Activated CD8-positive, alpha-beta T cell treated with anti-CD3 and anti-CD28 coated beads for 36 hours (primary cell): ENCODE measurements around the gene FBH1. TPM values are rescaled to one million over a fixed set of nuclear protein-coding genes. Genes with fewer than 3 reads are reported as not detected.
"Not testable (repeated sequence)": the region's sequence is repeated elsewhere in the genome, so short reads cannot be mapped to it uniquely, and the experiment has no call there.

ENCODE experiments used
- ATAC-seq: fragments of 200-7000 bp; cut with Tn5 transposase; one replicate; pipeline ENCODE4 v1.10.0; 2021; ENCODE audit warnings: mild to moderate bottlenecking, moderate library complexity
- CTCF ChIA-PET: fragments of 350-600 bp; sonication (Branson Sonifier 250); formaldehyde crosslinking; loops from one replicate; lab custom pipeline; 2021; ENCODE audit warnings: antibody characterized with exemption; lab: Charles Lee
- POLR2A ChIA-PET: fragments of 350-600 bp; sonication (Branson Sonifier 250); formaldehyde crosslinking; loops from one replicate; lab custom pipeline; 2021; ENCODE audit warnings: antibody characterized with exemption; lab: Charles Lee
- DNase-seq: peaks from one replicate; pipeline ENCODE4 v3.0.0-alpha.2; 2020
- H3K27ac Mint-ChIP-seq: one replicate; pipeline ENCODE4 v1.8.0; 2021; ENCODE audit warnings: mild to moderate bottlenecking, mixed read lengths
- H3K27me3 Mint-ChIP-seq: one replicate; pipeline ENCODE4 v1.8.0; 2021; ENCODE audit warnings: mixed read lengths
- H3K36me3 Mint-ChIP-seq: one replicate; pipeline ENCODE4 v1.8.0; 2021; ENCODE audit warnings: low read depth, mixed read lengths
- H3K4me1 Mint-ChIP-seq: one replicate; pipeline ENCODE4 v1.8.0; 2021; ENCODE audit warnings: low read depth, mixed read lengths
- H3K4me3 Mint-ChIP-seq: one replicate; pipeline ENCODE4 v1.8.0; 2021; ENCODE audit warnings: mild to moderate bottlenecking, moderate library complexity, mixed read lengths
- H3K9me3 Mint-ChIP-seq: one replicate; pipeline ENCODE4 v1.8.0; 2021; ENCODE audit warnings: mixed read lengths
- CTCF ChIP-seq: fragments of 200-600 bp; IDR thresholded peaks from one replicate; pipeline ENCODE4 v1.8.0; 2022; ENCODE audit warnings: antibody characterized with exemption, mild to moderate bottlenecking
- intact Hi-C: fragments of 100-400 bp; cut with micrococcal nuclease; formaldehyde crosslinking; loops from one replicate; pipeline ENCODE4 v1.10.0; 2022
- total RNA-seq, 2 experiments: library from RNA; stranded (reverse); gene quantifications; one replicate each; pipeline ENCODE4 v1.2.3, GENCODE V29; 2021

The FBH1 gene
- total RNA-seq, 2 experiments from 2014 or later, result 47.2 to 51.3 TPM

GRCh38 chr10:5902511-5903274, 12.7 kb downstream of the FBH1 start:
- no peak overlapping the region for H3K27ac Mint-ChIP-seq
- ChIA-PET POLR2A (no interaction called here), CTCF (interaction anchor here (1.7 kb wide), 1 partner anchor 8 kb away, joined by 6 read pairs; no protein-coding TSS in a partner anchor)
- ATAC-seq (no peak), DNase-seq (no peak)
- peaks cover 33% of the 10 kb centered on the region for H3K36me3 Mint-ChIP-seq
- no peaks in the 10 kb centered on the region for H3K27me3 Mint-ChIP-seq
- H3K4me1 Mint-ChIP-seq, result peaks cover 17% of the 10 kb centered on the region
- H3K9me3 Mint-ChIP-seq, result peaks cover 4% of the 10 kb centered on the region
- TF ChIP-seq CTCF, result no peak
- intact Hi-C loops, result no loop called here
- H3K4me3 Mint-ChIP-seq, result no peak overlapping the region

GRCh38 chr10:5903563-5903962, 13.5 kb downstream of the FBH1 start:
- intact Hi-C loops, result no loop called here
- Mint-ChIP-seq H3K4me1 (peaks cover 19% of the 10 kb centered on the region), H3K9me3 (no peaks in the 10 kb centered on the region), H3K36me3 (peaks cover 29% of the 10 kb centered on the region), H3K27ac (no peak overlapping the region), H3K27me3 (no peaks in the 10 kb centered on the region), H3K4me3 (no peak overlapping the region)
- ChIA-PET POLR2A (no interaction called here), CTCF (interaction anchor here (1.7 kb wide), 1 partner anchor 9 kb away, joined by 6 read pairs; no protein-coding TSS in a partner anchor)
- DNase-seq (no peak), ATAC-seq (no peak)
- no peak for TF ChIP-seq CTCF

GRCh38 chr10:5904227-5904626, 14.2 kb downstream of the FBH1 start:
- Mint-ChIP-seq H3K4me3 (no peak overlapping the region), H3K4me1 (peaks cover 19% of the 10 kb centered on the region), H3K27ac (peak overlapping the region; percentile 75), H3K36me3 (peaks cover 32% of the 10 kb centered on the region), H3K9me3 (no peaks in the 10 kb centered on the region), H3K27me3 (no peaks in the 10 kb centered on the region)
- ATAC-seq (no peak), DNase-seq (no peak)
- no peak for TF ChIP-seq CTCF
- ChIA-PET POLR2A (no interaction called here), CTCF (interaction anchor here (1.7 kb wide), 1 partner anchor 10 kb away, joined by 6 read pairs; no protein-coding TSS in a partner anchor)
- intact Hi-C loops, result no loop called here

GRCh38 chr10:5905854-5906507, 15.9 kb downstream of the FBH1 start:
- Mint-ChIP-seq H3K4me1 (peaks cover 19% of the 10 kb centered on the region), H3K9me3 (no peaks in the 10 kb centered on the region), H3K36me3 (peaks cover 41% of the 10 kb centered on the region), H3K27ac (no peak overlapping the region), H3K4me3 (no peak overlapping the region), H3K27me3 (no peaks in the 10 kb centered on the region)
- POLR2A ChIA-PET, result no interaction called here
- intact Hi-C loops, result no loop called here
- DNase-seq, result no peak
- CTCF ChIA-PET, result no interaction called here
- no peak for ATAC-seq
- TF ChIP-seq CTCF, result no peak

- H3K4me1 Mint-ChIP-seq, result peaks cover 19% of the 10 kb centered on the region
- DNase-seq, result no peak
- H3K36me3 Mint-ChIP-seq, result peaks cover 43% of the 10 kb centered on the region
- no peaks in the 10 kb centered on the region for H3K27me3 Mint-ChIP-seq
- H3K27ac Mint-ChIP-seq, result no peak overlapping the region
- intact Hi-C loops, result no loop called here
- TF ChIP-seq CTCF, result no peak
- CTCF ChIA-PET, result no interaction called here
- no peaks in the 10 kb centered on the region for H3K9me3 Mint-ChIP-seq
- no peak overlapping the region for H3K4me3 Mint-ChIP-seq
- POLR2A ChIA-PET, result interaction anchor here (0.7 kb wide), 1 partner anchor 829 kb away, joined by 3 read pairs; no protein-coding TSS in a partner anchor
- no peak for ATAC-seq
Observed at GRCh38 chr10:5906651-5907050, 16.6 kb downstream of the FBH1 start.

- CTCF ChIA-PET, H3K27ac Mint-ChIP-seq, POLR2A ChIA-PET, DNase-seq, H3K9me3 Mint-ChIP-seq, ATAC-seq, intact Hi-C loops, H3K27me3 Mint-ChIP-seq, H3K4me3 Mint-ChIP-seq: not testable (repeated sequence)
- Mint-ChIP-seq H3K4me1 (peaks cover 13% of the 10 kb centered on the region), H3K36me3 (peaks cover 42% of the 10 kb centered on the region)
Observed at GRCh38 chr10:5908676-5909075, 18.6 kb downstream of the FBH1 start.
